ENCODE measurements around the gene KIF1C. TPM values are rescaled to one million over a fixed set of nuclear protein-coding genes. Genes with fewer than 3 reads are reported as not detected.
A peak's percentile ranks its signal among the peaks of the same experiment; 100 is the strongest.

Gene KIF1C
- total and polyA plus RNA-seq, 4 donors: 10.4 to 62.2 (median 36.8) TPM

DNA sequence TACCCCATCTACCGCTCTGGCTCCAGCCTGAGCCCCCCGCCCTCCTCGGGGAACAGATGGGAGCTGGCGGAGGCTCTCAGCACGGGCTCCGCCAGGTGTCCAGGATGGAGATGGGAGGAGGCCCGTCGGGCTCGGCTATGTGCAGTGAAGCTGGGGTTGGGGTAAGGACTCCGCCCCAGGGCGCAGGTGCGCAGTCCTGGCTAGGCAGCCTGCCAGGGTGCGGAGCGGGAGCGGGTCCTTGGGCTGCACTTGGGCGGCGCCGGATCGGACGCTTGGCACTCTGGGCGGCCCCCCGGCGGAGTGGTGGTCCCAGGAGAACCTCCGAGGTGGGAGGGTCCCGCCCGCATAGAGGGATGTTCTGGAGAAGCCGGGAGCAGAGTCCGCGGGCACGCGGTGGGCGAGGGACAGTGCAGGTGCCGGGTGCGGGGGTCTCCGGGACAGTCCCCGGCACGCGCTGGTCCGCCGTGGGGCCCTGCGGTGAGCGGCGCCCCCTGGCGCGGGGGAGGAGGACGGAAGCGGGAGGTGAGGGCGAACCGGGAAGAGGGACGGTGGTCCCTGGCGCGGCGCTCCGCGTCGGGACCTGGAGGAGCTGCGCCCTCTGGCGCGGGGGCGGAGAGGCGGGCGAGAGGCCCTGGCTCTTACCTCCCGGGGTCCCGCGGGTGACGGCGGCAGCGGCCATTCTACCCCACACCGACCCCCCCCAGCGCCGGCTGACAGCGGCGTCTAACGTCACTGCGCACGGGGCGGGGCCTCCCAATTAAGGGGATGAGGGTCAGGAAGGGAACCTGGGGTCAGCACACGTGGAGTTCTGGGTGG lies 10.6 kb upstream of the KIF1C start, which contains the start of gene CAMTA2:
Gene CAMTA2 (minus strand): TSS at position 725 of the 816 bp plus-strand sequence. CDS start 1,453 bp downstream, outside the sequence.
- TF ChIP-seq RAD21 (IDR thresholded peaks at IDR 0.05) (peak in 1 of 2 donors; percentile 39), NR2F2 (IDR thresholded peaks at IDR 0.05) (no peak), SP1 (IDR thresholded peaks at IDR 0.05) (peak; percentile 36), FOXA2 (IDR thresholded peaks at IDR 0.05) (no peak), JUND (IDR thresholded peaks at IDR 0.05) (no peak), HNF4A (conservative IDR thresholded peaks at IDR 0.05) (peak in 1 of 2 donors; percentile 37), YY1 (IDR thresholded peaks at IDR 0.05) (peak; percentile 70), HNF4G (IDR thresholded peaks at IDR 0.05) (no peak), FOXA1 (IDR thresholded peaks at IDR 0.05) (no peak), RXRA (IDR thresholded peaks at IDR 0.05) (peak; percentile 55 to 65)
- TF ChIP-seq, protein P1, sequence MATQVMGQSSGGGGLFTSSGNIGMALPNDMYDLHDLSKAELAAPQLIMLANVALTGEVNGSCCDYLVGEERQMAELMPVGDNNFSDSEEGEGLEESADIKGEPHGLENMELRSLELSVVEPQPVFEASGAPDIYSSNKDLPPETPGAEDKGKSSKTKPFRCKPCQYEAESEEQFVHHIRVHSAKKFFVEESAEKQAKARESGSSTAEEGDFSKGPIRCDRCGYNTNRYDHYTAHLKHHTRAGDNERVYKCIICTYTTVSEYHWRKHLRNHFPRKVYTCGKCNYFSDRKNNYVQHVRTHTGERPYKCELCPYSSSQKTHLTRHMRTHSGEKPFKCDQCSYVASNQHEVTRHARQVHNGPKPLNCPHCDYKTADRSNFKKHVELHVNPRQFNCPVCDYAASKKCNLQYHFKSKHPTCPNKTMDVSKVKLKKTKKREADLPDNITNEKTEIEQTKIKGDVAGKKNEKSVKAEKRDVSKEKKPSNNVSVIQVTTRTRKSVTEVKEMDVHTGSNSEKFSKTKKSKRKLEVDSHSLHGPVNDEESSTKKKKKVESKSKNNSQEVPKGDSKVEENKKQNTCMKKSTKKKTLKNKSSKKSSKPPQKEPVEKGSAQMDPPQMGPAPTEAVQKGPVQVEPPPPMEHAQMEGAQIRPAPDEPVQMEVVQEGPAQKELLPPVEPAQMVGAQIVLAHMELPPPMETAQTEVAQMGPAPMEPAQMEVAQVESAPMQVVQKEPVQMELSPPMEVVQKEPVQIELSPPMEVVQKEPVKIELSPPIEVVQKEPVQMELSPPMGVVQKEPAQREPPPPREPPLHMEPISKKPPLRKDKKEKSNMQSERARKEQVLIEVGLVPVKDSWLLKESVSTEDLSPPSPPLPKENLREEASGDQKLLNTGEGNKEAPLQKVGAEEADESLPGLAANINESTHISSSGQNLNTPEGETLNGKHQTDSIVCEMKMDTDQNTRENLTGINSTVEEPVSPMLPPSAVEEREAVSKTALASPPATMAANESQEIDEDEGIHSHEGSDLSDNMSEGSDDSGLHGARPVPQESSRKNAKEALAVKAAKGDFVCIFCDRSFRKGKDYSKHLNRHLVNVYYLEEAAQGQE (IDR thresholded peaks at IDR 0.05): no peak
- TF ChIP-seq, protein P2, sequence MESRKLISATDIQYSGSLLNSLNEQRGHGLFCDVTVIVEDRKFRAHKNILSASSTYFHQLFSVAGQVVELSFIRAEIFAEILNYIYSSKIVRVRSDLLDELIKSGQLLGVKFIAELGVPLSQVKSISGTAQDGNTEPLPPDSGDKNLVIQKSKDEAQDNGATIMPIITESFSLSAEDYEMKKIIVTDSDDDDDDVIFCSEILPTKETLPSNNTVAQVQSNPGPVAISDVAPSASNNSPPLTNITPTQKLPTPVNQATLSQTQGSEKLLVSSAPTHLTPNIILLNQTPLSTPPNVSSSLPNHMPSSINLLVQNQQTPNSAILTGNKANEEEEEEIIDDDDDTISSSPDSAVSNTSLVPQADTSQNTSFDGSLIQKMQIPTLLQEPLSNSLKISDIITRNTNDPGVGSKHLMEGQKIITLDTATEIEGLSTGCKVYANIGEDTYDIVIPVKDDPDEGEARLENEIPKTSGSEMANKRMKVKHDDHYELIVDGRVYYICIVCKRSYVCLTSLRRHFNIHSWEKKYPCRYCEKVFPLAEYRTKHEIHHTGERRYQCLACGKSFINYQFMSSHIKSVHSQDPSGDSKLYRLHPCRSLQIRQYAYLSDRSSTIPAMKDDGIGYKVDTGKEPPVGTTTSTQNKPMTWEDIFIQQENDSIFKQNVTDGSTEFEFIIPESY (IDR thresholded peaks at IDR 0.05): no peak
- TF ChIP-seq, protein P3, sequence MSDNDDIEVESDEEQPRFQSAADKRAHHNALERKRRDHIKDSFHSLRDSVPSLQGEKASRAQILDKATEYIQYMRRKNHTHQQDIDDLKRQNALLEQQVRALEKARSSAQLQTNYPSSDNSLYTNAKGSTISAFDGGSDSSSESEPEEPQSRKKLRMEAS (IDR thresholded peaks at IDR 0.05): no peak
- TF ChIP-seq, protein P4, sequence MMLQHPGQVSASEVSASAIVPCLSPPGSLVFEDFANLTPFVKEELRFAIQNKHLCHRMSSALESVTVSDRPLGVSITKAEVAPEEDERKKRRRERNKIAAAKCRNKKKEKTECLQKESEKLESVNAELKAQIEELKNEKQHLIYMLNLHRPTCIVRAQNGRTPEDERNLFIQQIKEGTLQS (IDR thresholded peaks at IDR 0.05): no peak
- TF ChIP-seq, protein P5, sequence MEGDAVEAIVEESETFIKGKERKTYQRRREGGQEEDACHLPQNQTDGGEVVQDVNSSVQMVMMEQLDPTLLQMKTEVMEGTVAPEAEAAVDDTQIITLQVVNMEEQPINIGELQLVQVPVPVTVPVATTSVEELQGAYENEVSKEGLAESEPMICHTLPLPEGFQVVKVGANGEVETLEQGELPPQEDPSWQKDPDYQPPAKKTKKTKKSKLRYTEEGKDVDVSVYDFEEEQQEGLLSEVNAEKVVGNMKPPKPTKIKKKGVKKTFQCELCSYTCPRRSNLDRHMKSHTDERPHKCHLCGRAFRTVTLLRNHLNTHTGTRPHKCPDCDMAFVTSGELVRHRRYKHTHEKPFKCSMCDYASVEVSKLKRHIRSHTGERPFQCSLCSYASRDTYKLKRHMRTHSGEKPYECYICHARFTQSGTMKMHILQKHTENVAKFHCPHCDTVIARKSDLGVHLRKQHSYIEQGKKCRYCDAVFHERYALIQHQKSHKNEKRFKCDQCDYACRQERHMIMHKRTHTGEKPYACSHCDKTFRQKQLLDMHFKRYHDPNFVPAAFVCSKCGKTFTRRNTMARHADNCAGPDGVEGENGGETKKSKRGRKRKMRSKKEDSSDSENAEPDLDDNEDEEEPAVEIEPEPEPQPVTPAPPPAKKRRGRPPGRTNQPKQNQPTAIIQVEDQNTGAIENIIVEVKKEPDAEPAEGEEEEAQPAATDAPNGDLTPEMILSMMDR (IDR thresholded peaks at IDR 0.05; ENCODE audit: low read depth, low read length, missing input control): peak; percentile 38
- Histone ChIP-seq H3K9me3 (ENCODE audit: control insufficient read depth in 4 of 4, low read length in 3 of 4) (no peaks in the 10 kb centered on the region), H3K4me1 (ENCODE audit: control insufficient read depth in 4 of 4, insufficient read depth in 4 of 4, low read length in 3 of 4) (peaks cover 10 to 21% (median 15%) of the 10 kb centered on the region in 4 donors), H3K4me3 (ENCODE audit: low read depth in 1 of 3, low read length in 3 of 3) (peak within 1 kb of the TSS; percentile 18 to 84 (median 78)), H3K27me3 (ENCODE audit: control insufficient read depth in 4 of 4, insufficient read depth in 4 of 4, low read length in 3 of 4) (no peaks in the 10 kb centered on the region), H3K36me3 (ENCODE audit: control insufficient read depth in 4 of 4, insufficient read depth in 3 of 4, low read depth in 1 of 4, low read length in 3 of 4) (peaks cover 2 to 10% (median 6%) of the 10 kb centered on the region in 4 donors), H3K27ac (ENCODE audit: low read depth in 1 of 2, low read length in 2 of 2) (peak within 1 kb of the TSS; percentile 76 to 81), H3K9ac (ENCODE audit: low read depth in 1 of 2, low read length in 2 of 2) (peak within 1 kb of the TSS; percentile 62 to 87)
- 1% methylated on average over 78 of the region's 78 CpGs for WGBS
- DNase-seq (ENCODE audit: low spot score): peak; percentile 87
